Trophoblast cell (in vitro differentiated cells and primary cell): ENCODE results near the gene CD86.

Experiments
- DNase-seq, 2 donors: peaks; one replicate each; pipeline ENCODE4 v3.0.0-alpha.2; 2016
- H2AFZ ChIP-seq: 2 replicates; pipeline ENCODE4 v1.6.1; 2013; ENCODE audit warnings: low read length, moderate library complexity, mild to moderate bottlenecking; ENCODE audit not compliant: insufficient read depth, poor library complexity
- H2AK5ac ChIP-seq: 2 replicates; pipeline ENCODE4 v1.6.1; 2013; ENCODE audit warnings: mild to moderate bottlenecking, low read length
- H2BK120ac ChIP-seq: 2 replicates; pipeline ENCODE4 v1.6.1; 2013; ENCODE audit warnings: low read length, mild to moderate bottlenecking, moderate library complexity; ENCODE audit not compliant: insufficient read depth, poor library complexity
- H2BK12ac ChIP-seq: 2 replicates; pipeline ENCODE4 v1.6.1; 2013; ENCODE audit warnings: mild to moderate bottlenecking, low read length, moderate library complexity
- H2BK5ac ChIP-seq: 2 replicates; pipeline ENCODE4 v1.6.1; 2013; ENCODE audit warnings: low read length, low read depth, moderate library complexity, mild to moderate bottlenecking; ENCODE audit not compliant: poor library complexity
- H3K14ac ChIP-seq: 2 replicates; pipeline ENCODE4 v1.6.1; 2013; ENCODE audit warnings: mild to moderate bottlenecking, low read length
- H3K18ac ChIP-seq: 2 replicates; pipeline ENCODE4 v1.6.1; 2013; ENCODE audit warnings: mild to moderate bottlenecking, low read length
- H3K23ac ChIP-seq: 2 replicates; pipeline ENCODE4 v1.6.1; 2013; ENCODE audit warnings: low read length
- H3K27ac ChIP-seq: 2 replicates; pipeline ENCODE4 v1.5.1; 2013; ENCODE audit warnings: low read depth, mild to moderate bottlenecking, inconsistent platforms, low read length, moderate library complexity
- H3K27me3 ChIP-seq: 2 replicates; pipeline ENCODE4 v1.6.1; 2013; ENCODE audit warnings: inconsistent platforms, mild to moderate bottlenecking, low read length, moderate library complexity; ENCODE audit not compliant: insufficient read depth
- H3K36me3 ChIP-seq, 2 experiments: 1 replicate in 1 of 2; 2 replicates in 1 of 2; pipeline ENCODE4 v1.6.1; 2013; ENCODE audit warnings: low read length in 2 of 2, mild to moderate bottlenecking in 2 of 2, moderate library complexity in 1 of 2; ENCODE audit not compliant: insufficient read depth in 2 of 2, control insufficient read depth in 1 of 2
- H3K4ac ChIP-seq: 2 replicates; pipeline ENCODE4 v1.6.1; 2013; ENCODE audit warnings: low read depth, mild to moderate bottlenecking, low read length, moderate library complexity
- H3K4me1 ChIP-seq, 2 experiments: 1 replicate in 1 of 2; 2 replicates in 1 of 2; pipeline ENCODE4 v1.6.1; 2013; ENCODE audit warnings: low read length in 2 of 2, mild to moderate bottlenecking in 2 of 2, moderate library complexity in 1 of 2; ENCODE audit not compliant: insufficient read depth in 2 of 2, control insufficient read depth in 1 of 2
- H3K4me2 ChIP-seq: 2 replicates; pipeline ENCODE4 v1.6.1; 2013; ENCODE audit warnings: inconsistent platforms, mild to moderate bottlenecking, low read length, moderate library complexity
- H3K4me3 ChIP-seq: 2 replicates; pipeline ENCODE4 v1.5.1; 2013; ENCODE audit warnings: mild to moderate bottlenecking, low read depth, low read length, inconsistent platforms
- H3K79me1 ChIP-seq: one replicate; pipeline ENCODE4 v1.6.1; 2013; ENCODE audit warnings: low read length
- H3K79me2 ChIP-seq: 2 replicates; pipeline ENCODE4 v1.6.1; 2013; ENCODE audit warnings: low read length, mild to moderate bottlenecking; ENCODE audit not compliant: control insufficient read depth, insufficient read depth, poor library complexity
- H3K9ac ChIP-seq: 2 replicates; pipeline ENCODE4 v1.6.1; 2013; ENCODE audit warnings: mild to moderate bottlenecking, low read length
- H3K9me3 ChIP-seq: 2 replicates; pipeline ENCODE4 v1.6.1; 2013; ENCODE audit warnings: low read depth, mild to moderate bottlenecking, control low read depth, inconsistent platforms, low read length; ENCODE audit not compliant: insufficient read depth
- H4K12ac ChIP-seq: 2 replicates; pipeline ENCODE4 v1.6.1; 2013; ENCODE audit warnings: low read depth, mild to moderate bottlenecking, low read length, moderate library complexity
- H4K8ac ChIP-seq: 2 replicates; pipeline ENCODE4 v1.6.1; 2013; ENCODE audit warnings: low read depth, mild to moderate bottlenecking, low read length, moderate library complexity
- H4K91ac ChIP-seq: one replicate; pipeline ENCODE4 v1.6.1; 2013; ENCODE audit warnings: low read depth, mild to moderate bottlenecking, low read length, moderate library complexity
- WGBS: extraction: QIAGEN DNeasy Blood & Tissue Kit; methylation state at CpG from one replicate; pipeline ENCODE4 v1.1.7; 2013; ENCODE audit warnings: missing lambda C conversion rate; ENCODE audit not compliant: insufficient read length, insufficient coverage; ENCODE audit errors: extremely low coverage; 5-methylcytosine and 5-hydroxymethylcytosine counted together

Gene CD86

DNA sequence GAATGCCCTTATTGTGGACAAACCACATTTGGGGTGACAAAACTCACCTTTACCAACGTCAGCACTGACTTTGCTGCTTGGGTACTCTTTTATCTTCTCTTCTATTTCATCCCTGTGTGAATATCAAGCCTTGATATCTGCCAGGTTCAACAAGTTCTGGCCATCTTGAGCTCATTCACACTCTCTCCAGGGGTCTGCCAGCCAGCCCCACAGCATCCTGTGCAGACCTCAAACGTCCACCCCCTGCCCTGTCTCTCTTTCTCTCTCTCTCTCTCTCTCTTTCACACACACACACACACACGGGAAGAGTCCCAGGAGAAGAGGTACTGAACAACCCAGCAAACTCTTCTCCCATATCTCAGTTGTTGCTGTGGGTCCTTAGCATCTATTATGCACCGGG is 43.8 kb upstream of the CD86 start:
- Histone ChIP-seq H3K23ac (no peak overlapping the region), H3K9me3 (no peaks in the 10 kb centered on the region), H3K18ac (no peak overlapping the region), H3K79me2 (no peaks in the 10 kb centered on the region), H3K27me3 (peaks cover 2% of the 10 kb centered on the region), H2AFZ (no peak overlapping the region), H3K27ac (no peak overlapping the region), H3K14ac (no peak overlapping the region), H2BK12ac (no peak overlapping the region), H4K12ac (no peak overlapping the region), H3K9ac (no peak overlapping the region), H2AK5ac (no peak overlapping the region), H3K4me3 (no peak overlapping the region), H3K36me3 (no peaks in the 10 kb centered on the region), H3K79me1 (no peaks in the 10 kb centered on the region), H3K4ac (no peak overlapping the region), H4K8ac (no peak overlapping the region), H3K4me1 (peaks cover 0 to under 1% of the 10 kb centered on the region in 2 experiments), H3K4me2 (no peak overlapping the region), H2BK120ac (no peak overlapping the region), H2BK5ac (no peak overlapping the region), H4K91ac (no peak overlapping the region)
- no CpG with 5 or more reads among the region's 4 CpGs for WGBS
- no peak for DNase-seq

DNA sequence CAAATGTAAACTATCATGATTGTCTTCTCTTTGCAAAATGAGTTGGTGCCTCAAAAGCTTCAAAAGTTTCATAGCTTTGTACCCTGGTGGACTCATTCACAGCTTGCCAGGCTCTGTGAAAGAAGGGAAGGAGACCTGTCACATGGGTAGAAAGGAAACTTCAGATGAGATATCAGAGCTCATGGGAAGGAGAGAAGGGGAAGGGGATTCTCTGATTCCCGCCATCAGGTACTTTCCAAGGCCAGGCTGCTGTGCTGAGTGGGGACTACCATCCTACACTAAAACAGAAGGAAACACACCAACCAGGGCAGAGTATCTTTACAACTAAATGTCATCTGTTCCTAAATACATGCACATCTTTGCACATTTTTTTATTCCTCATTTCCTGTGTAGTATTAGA is 42.3 kb upstream of the CD86 start:
- no peak overlapping the region for H3K4ac ChIP-seq
- H3K4me3 ChIP-seq = no peak overlapping the region
- H3K9me3 ChIP-seq = no peaks in the 10 kb centered on the region
- no peak overlapping the region for H2AFZ ChIP-seq
- DNase-seq = no peak
- no peak overlapping the region for H4K91ac ChIP-seq
- H3K79me1 ChIP-seq = no peaks in the 10 kb centered on the region
- no peak overlapping the region for H3K23ac ChIP-seq
- H3K9ac ChIP-seq = no peak overlapping the region
- no peak overlapping the region for H2BK120ac ChIP-seq
- no peaks in the 10 kb centered on the region for H3K36me3 ChIP-seq
- H2BK12ac ChIP-seq = no peak overlapping the region
- no peaks in the 10 kb centered on the region for H3K79me2 ChIP-seq
- H2AK5ac ChIP-seq = no peak overlapping the region
- H3K14ac ChIP-seq = no peak overlapping the region
- no CpG with 5 or more reads among the region's 1 CpG for WGBS
- no peak overlapping the region for H3K4me2 ChIP-seq
- no peak overlapping the region for H3K27ac ChIP-seq
- no peaks in the 10 kb centered on the region for H3K4me1 ChIP-seq
- no peak overlapping the region for H2BK5ac ChIP-seq
- H3K18ac ChIP-seq = no peak overlapping the region
- H4K12ac ChIP-seq = no peak overlapping the region
- H4K8ac ChIP-seq = no peak overlapping the region
- H3K27me3 ChIP-seq = peaks cover 2% of the 10 kb centered on the region

DNA sequence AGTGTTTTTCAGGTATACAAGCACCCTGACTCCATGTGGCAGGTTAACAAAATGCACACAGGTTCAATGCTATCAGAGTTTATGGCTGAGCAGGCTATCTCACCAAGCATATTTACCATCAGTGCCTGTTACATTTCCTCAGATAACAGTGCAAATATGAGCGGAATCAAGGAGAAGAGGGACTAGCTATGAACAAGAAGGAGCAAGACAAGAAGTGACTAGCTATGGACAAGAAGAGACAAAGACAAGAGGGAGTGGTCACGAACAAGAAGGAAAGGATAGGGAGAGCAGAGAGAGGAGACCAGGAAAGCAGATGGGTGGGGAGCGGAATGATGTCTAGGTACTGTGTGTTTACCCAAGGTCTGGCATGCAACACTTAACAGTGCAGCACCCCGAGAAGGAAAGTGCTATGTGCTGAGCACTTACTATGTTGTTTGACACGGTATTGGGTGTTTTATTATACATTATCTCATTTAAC is 41.7 kb upstream of the CD86 start:
- no peak for DNase-seq

DNA sequence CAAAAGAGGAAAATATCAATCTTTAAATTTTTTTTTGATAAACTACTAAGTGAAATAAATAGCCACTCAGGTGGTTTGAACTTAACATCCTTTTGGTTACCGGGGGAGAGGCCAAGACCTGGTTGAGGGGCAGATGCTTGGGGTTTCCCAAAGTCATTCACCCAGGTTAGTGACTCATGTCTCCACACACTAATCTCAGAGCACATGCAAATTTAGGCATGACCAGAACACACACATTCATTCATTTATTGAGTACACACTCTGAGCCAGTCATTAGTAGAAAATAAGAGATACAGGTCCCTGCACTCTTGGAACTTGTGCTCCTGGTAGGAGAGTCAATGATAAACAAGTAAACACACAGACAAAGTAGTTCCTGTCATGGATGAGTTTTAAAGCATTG is 40.4 kb upstream of the CD86 start:
- Histone ChIP-seq H3K23ac (no peak overlapping the region), H3K79me2 (no peaks in the 10 kb centered on the region), H3K9me3 (no peaks in the 10 kb centered on the region), H2BK5ac (no peak overlapping the region), H3K79me1 (no peaks in the 10 kb centered on the region), H2BK120ac (no peak overlapping the region), H3K27me3 (peaks cover 2% of the 10 kb centered on the region), H3K18ac (no peak overlapping the region), H2BK12ac (no peak overlapping the region), H3K4ac (no peak overlapping the region), H3K4me3 (no peak overlapping the region), H3K27ac (no peak overlapping the region), H3K4me1 (no peaks in the 10 kb centered on the region), H4K91ac (no peak overlapping the region), H2AK5ac (no peak overlapping the region), H3K4me2 (no peak overlapping the region), H2AFZ (no peak overlapping the region), H4K12ac (no peak overlapping the region), H4K8ac (no peak overlapping the region), H3K36me3 (no peaks in the 10 kb centered on the region), H3K14ac (no peak overlapping the region), H3K9ac (no peak overlapping the region)
- no peak for DNase-seq
- WGBS = no CpG with 5 or more reads among the region's 1 CpG

More for the DNA sequence above, 41.7 kb upstream of the CD86 start:
- H3K9me3 ChIP-seq = no peaks in the 10 kb centered on the region
- no peak overlapping the region for H2AK5ac ChIP-seq
- WGBS = no CpG with 5 or more reads among the region's 5 CpGs
- H3K18ac ChIP-seq = no peak overlapping the region
- no peak overlapping the region for H3K27ac ChIP-seq
- H3K27me3 ChIP-seq = peaks cover 2% of the 10 kb centered on the region
- H2BK12ac ChIP-seq = no peak overlapping the region
- no peaks in the 10 kb centered on the region for H3K79me1 ChIP-seq
- no peak overlapping the region for H3K4me2 ChIP-seq
- no peak overlapping the region for H2AFZ ChIP-seq
- no peak overlapping the region for H4K8ac ChIP-seq
- no peak overlapping the region for H3K9ac ChIP-seq
- H2BK5ac ChIP-seq = no peak overlapping the region
- H3K4me3 ChIP-seq = no peak overlapping the region
- no peaks in the 10 kb centered on the region for H3K79me2 ChIP-seq
- H3K4me1 ChIP-seq = no peaks in the 10 kb centered on the region
- no peak overlapping the region for H4K12ac ChIP-seq
- H3K23ac ChIP-seq = no peak overlapping the region
- H2BK120ac ChIP-seq = no peak overlapping the region
- H3K36me3 ChIP-seq = no peaks in the 10 kb centered on the region
- no peak overlapping the region for H3K4ac ChIP-seq
- no peak overlapping the region for H4K91ac ChIP-seq
- H3K14ac ChIP-seq = no peak overlapping the region
